HG02678 (cell line): ENCODE measurements around the gene SLC5A10.
"Not testable (repeated sequence)": the region's sequence is repeated elsewhere in the genome, so short reads cannot be mapped to it uniquely, and the experiment has no call there.

Source experiments
- ATAC-seq: cut with Tn5 transposase; IDR thresholded peaks from one replicate; pipeline ENCODE4 v1.9.1; 2021; ENCODE audit warnings: mild to moderate bottlenecking, moderate library complexity; ENCODE audit not compliant: unreplicated experiment

Gene SLC5A10

DNA sequence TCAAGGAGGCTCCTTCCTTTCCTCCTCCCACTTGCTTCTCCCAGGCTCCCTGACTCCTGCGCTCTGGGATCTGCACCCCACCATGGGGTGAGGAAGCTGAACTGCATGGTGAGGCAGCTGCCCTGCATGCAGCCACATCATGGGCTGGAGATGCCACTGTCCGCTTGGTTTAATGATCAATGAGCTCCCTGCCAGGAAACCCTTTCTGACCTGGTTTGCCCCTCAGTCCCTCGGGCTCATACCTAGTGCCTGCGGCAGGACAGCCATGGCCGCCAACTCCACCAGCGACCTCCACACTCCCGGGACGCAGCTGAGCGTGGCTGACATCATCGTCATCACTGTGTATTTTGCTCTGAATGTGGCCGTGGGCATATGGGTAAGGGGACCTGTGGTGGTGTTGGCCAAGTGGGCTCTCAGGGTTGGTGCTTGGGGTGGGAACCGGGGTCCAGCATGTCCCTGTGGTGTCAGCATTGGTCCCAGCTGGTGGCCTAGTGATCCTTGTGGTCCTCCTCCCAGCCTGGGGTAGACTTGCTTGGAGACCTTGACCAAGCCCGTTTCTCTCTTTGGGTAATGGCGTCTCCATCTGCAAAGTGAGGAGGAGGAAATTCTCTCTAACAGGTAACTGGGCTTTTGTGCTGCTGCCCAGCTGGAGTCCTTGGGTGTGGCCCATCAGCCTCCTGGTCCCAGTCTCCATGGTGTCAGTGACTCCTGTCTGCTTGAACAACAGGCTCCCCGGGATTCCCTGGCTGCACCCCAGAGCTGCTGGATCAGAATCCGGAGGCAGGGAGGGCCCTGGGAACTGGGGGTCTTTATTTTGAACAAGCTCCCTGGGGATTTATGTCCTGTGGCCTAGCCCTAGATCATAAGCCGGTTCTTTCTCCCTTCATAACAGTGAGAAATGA lies at the start of gene SLC5A10:
TSS of gene SLC5A10 (plus strand) at position 225 of the 902 bp plus-strand sequence. CDS start at position 266, 41 bp downstream.
- no peak for ATAC-seq

- no peak for ATAC-seq
Measured at GRCh38 chr17:18904482-18904881, 47.5 kb upstream of the SLC5A10 start.

- ATAC-seq: no peak
Measured at GRCh38 chr17:18905226-18905625, 46.7 kb upstream of the SLC5A10 start.

GRCh38 chr17:18910326-18910725 lies 41.6 kb upstream of the SLC5A10 start:
- ATAC-seq: no peak

DNA sequence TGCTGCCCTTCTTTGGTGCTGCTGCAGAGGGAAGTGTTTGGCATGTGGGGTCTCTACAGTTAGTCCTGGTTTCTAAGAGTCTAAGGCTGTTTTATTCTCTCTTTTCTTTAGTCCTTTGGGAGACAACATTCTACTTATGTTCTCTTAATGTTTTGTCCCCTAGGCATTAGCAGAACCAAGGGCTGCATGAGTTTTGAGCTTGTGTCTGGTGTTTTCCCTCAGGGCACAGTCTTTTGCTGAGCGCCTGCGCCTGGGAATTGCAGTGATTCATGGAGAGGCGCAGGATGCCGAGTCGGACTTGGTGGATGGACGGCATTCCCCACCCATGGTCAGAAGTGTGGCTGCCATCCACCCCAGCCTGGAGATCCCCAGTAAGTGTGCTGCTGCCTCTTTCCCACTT lies 41.1 kb upstream of the SLC5A10 start:
- ATAC-seq: no peak

DNA sequence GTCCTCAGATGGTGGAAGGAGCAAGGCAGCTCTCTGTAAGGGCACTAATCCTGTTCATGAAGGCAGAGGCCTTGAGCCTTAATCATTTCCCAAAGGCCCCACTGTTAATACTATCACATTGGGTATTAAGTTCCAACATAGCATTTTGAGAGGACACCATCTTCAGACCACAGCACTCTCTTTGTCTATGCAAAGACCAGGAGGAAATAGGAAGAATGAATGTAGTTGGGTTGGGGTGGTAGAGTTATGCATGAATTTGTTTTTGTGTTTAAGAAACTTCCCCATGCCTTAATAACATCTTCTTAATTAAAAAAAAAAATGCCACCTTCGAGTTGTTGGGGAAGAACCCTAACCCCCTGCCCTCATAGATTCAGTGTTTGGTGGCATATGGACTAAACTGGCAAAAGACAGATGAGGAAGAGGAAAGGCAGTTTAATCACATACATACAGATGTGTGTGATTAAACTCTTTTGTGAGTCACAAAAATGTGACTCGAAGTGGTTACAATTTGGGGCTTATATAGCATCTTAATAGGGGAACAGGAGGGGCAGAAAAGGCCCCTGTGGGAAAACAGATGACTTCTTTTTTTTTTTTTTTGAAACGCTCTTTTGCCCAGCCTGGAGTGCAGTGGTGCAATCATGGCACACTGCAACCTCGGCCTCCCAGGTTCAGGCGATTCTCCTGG lies 35.0 kb upstream of the SLC5A10 start:
- ATAC-seq: no peak

DNA sequence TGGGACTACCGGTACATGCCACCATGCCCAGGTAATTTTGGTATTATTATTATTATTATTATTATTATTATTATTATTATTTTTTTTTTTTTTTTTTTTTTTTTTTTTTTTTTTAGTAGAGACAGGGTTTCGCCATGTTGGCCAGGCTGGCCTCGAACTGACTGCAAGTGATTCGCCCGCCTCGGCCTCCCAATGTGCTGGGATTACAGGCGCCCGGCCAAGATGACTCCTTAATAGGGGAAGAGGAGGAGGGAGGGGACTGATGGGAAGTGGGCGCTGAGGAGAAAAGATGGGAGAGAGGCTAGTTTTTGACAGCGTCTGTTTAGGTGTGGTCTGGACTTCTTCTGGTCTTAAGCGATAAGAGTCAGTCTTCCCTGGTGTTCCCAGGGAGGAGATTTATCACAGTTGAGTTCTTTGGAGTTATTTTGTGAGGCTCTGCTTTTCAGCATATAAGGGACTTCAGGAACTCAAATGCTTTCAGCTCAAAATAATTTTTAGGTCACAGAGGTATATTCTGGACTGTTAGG lies 34.4 kb upstream of the SLC5A10 start:
- ATAC-seq: no peak

GRCh38 chr17:18919963-18920362 lies 32.0 kb upstream of the SLC5A10 start:
- no peak for ATAC-seq

DNA sequence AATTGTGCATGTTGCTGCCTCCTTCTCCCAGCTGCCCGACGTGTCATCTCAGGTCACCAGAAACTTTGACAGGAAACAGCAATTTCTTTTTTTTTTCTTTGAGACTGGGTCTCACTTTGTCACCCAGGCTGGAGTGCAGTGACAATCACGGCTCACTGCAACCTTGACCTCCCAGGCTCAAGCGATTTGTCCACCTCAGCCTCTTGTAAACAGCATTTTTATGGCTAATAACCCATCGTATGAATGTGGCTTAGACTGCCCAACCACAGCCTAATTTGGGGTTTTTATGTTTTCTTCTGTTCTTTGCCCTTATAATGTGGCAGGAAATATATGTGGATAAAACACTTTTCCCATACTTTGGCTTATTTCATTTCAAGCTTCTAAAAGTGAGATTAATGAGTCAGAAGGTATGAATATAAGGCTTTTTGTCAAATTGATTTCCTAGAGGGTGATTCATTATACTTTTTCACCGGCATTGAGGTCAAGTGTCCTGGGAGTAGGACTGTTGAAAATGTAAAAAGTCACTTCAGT lies 31.0 kb upstream of the SLC5A10 start:
- ATAC-seq: peak; percentile 36

DNA sequence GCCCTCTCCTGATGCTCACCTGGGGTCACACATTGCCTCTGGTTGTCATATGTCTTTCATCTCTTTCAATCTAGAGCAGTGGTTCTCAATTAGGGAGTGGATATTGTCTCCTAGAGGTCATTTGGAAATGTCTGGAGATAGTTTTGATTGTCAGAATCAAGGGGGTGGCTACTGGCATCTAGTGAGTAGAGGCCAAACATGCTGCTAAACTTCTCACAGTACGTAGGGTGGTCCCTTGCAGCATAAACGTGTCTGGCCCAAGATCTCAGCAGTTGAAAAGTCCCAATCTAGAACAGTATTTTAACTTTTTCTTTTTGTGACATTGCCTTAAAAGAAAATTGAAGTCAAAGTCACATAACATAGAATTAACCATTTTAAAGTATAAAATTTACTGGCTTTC lies 30.5 kb upstream of the SLC5A10 start:
- ATAC-seq: no peak

DNA sequence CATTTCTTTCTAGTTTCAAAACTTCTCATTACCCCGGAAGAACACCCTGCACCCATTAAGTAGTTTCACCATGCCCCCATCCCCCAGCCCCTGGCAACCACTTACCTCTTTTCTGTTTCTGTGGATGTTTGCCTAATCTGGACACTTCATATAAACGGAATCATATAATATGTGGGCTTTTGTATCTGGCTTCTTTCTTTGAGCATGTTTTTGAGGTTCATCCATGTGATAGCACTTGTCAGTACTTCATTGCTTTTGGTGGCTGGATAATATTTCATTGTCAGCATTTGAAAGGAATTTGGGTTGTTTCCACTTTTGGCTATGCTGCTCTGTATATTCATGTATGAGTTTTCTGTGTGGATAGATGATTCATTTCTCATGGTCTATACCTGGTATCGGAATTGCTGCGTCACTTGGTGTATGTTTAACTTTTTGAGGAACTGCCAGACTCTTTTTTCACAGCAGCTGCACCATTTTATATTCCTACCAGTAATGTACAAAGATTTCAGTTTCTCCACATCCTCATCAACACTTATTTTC lies 30.0 kb upstream of the SLC5A10 start:
- peak; percentile 76 for ATAC-seq

DNA sequence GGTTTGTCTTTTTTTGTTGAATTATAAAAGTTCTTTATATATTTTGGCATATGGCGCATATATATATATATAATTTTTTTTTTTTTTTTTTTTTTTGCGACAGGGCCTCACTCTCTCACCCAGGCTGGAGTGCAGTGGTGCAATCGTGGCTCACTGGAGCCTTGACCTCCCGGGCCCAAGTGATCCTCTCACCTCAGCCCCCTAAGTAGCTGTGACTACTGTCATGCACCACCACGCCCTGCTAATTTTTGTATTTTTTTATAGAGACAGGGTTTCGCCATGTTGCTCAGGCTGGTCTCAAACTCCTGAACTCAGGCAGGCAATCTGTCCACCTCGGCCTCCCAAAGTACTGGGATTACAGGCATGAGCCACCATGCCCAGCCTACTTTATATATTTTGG lies 29.4 kb upstream of the SLC5A10 start:
- ATAC-seq: not testable (repeated sequence)

GRCh38 chr17:18925187-18925586 lies 26.8 kb upstream of the SLC5A10 start:
- no peak for ATAC-seq

- ATAC-seq: no peak
Measured at GRCh38 chr17:18928628-18929125, 23.3 kb upstream of the SLC5A10 start.

- no peak for ATAC-seq
Measured at GRCh38 chr17:18932360-18933055, 19.5 kb upstream of the SLC5A10 start.

DNA sequence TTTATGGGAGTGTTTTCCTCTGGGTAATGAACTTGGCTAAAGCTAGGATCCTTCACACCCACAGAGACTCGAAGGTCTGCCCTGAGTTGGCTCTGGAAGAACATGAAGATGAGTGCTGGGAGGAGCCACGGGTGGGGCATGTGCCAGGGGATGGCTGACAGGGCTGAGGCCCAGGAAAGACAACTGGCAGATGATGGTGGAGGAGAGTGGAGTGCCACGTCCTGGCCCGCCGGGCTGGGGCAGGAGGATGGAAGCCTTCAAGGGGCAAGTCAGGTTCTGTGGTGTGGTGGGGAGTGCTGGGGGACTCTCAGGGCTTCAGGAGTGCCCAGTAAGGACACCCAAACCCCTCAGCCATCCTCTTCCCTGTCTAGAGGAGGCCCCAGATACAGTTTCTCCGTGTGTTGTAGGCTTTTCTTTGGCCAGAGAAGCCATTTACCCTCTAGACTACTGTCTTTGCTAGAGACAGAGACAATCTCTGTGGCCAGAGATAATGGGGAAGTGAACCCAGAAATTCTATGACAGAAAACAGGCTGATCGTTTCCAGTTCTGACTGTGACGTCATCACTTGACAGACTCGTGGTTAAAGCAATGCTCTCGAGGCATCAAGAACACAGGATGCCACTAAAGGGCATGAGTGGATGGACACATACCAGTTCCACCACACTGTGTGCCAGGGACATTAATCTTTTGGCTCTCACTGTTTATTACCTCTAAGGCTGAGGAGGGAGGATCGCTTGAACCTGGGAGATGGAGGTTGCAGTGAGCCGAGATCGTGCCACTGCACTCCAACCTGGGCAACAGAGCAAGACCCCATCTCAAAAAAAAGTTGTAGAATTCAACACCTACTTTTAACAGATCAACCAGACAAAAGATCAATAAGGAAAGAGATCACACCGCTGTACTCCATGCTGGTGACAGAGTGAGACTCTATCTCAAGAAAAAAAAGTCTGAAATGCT lies 18.6 kb upstream of the SLC5A10 start:
- ATAC-seq: no peak

- ATAC-seq: no peak
Measured at GRCh38 chr17:18937981-18938691, 13.8 kb upstream of the SLC5A10 start.

GRCh38 chr17:18938692-18939023 lies 13.3 kb upstream of the SLC5A10 start:
- ATAC-seq: no peak

DNA sequence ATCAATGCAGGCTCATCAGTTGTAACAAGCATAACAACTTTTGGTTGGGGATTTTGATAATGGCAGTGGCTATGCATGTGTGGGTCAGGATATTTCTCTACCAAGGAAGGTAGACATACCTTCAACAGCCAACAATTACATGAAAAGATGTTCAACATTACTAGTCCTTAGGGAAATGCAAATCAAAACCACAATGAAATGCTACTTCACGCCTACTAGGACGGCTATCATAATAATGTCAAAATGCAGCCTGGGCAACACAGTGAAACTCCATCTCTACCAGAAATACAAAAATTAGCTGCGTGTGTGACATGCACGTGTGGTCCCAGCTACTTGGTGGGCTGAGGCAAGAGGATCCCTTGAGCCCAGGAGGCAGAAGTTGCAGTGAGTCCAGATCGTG lies 7.3 kb upstream of the SLC5A10 start:
- no peak for ATAC-seq
